Inflammatory macrophage treated with lipopolysaccharide for 4 hours (primary cell): Measurements from ENCODE around the gene ERF.

Experiments used
- DNase-seq: peaks from one replicate; pipeline ENCODE4 v3.0.0-alpha.2; 2020

The ERF gene

GRCh38 chr19:42206871-42207755 is 47.8 kb downstream of the ERF start:
- no peak for DNase-seq

DNA sequence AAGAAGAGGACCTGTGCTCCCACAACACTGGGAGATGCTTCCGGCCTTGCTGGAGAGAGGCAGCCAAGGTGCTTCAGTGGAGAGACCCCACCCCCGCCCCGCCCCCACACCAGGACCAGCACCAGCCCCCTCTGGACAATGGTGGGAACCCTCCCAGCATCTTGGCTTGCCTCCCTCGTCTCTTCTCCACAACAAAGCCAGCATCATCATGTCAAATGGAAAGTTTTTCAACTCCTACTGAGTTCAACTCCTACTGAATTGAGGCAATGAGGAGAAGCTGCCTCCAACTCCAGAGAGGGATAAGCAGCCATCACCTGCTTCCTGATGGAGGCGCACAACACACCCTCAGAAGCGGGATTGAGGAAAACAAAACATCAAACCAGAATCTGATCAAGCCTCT is 50.3 kb downstream of the ERF start:
- no peak for DNase-seq

GRCh38 chr19:42203700-42204099 is 51.2 kb downstream of the ERF start:
- no peak for DNase-seq

DNA sequence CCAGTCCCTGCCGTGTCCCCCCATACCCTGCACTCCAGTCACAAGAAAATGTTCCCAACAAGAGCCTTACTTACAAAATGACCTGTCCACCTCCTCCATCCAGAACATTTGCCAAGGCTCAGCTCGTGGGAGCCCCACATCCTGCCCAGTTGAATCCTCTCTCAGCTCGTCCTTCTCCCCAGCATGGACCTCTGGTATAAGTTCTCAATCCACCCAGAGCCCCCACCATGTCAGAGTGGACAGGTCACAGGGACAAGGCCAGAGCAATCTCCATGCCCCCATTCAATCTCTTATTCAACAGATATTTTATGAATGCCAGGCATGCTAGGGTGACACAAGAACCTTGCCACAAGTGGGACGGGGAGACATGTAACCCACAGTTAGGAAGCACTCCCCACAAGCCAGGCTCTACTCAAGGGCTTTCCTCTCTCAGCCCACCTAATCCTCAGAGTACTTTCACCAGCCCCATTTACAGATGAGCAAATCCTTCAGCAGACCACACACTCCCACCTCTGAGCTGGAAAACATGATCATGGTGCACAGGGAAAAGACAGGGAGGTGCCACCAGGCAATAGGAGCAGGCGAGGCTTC is 52.5 kb downstream of the ERF start:
- DNase-seq = peak; percentile 67

- peak; percentile 97 for DNase-seq
Observed at GRCh38 chr19:42201489-42202289, 53.2 kb downstream of the ERF start.

DNA sequence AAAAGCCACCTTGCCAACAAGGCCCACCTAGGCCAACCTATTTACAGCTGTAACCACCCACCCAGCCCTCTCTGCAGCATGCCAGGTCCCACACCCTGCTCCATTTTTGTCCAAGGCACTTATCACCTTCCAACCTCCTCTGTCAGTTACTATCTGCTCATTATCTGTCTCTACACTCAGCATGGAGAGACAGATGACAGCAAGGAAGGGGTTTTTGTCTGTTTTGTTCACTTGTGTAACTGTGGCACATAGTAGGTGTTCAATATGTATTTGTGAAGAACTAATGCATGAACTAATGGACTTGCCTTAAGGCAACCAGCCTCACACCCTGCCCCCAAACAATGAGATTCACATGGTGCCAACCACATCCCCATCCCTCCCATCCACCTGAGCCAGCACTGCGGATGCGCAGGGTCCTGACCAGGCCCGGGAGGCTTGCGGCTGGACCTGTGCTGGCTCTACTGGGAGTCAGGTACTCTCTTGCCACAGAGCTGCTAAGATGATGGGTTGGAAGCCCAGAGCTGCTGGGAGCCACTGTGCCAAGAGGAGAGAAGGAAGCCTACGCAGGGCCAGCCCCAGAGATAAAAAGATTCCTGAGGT is 54.7 kb downstream of the ERF start:
- DNase-seq = no peak

- DNase-seq = peak; percentile 82
Observed at GRCh38 chr19:42199440-42200115, 55.4 kb downstream of the ERF start.

- no peak for DNase-seq
Observed at GRCh38 chr19:42198676-42199439, 56.1 kb downstream of the ERF start.
